ENCODE measurements around the gene WWC1. TPM values are rescaled to one million over a fixed set of nuclear protein-coding genes. Genes with fewer than 3 reads are reported as not detected.
"Not testable (repeated sequence)": the region's sequence is repeated elsewhere in the genome, so short reads cannot be mapped to it uniquely, and the experiment has no call there.

The WWC1 gene
- total RNA-seq, 2 experiments from 2014 or later = 0.04 to 0.60 TPM

GRCh38 chr5:168426007-168426863, 134.8 kb downstream of the WWC1 start:
- Mint-ChIP-seq H3K36me3 (ENCODE audit: low read depth) (no peaks in the 10 kb centered on the region), H3K4me3 (no peak overlapping the region), H3K9me3 (no peaks in the 10 kb centered on the region), H3K27me3 (no peaks in the 10 kb centered on the region), H3K4me1 (no peaks in the 10 kb centered on the region), H3K27ac (no peak overlapping the region)
- ChIA-PET POLR2A (no interaction called here), CTCF (no interaction called here)
- no peak for DNase-seq

- Mint-ChIP-seq H3K4me3 (no peak overlapping the region), H3K27ac (no peak overlapping the region), H3K27me3 (no peaks in the 10 kb centered on the region), H3K9me3 (no peaks in the 10 kb centered on the region), H3K36me3 (ENCODE audit: low read depth) (no peaks in the 10 kb centered on the region), H3K4me1 (no peaks in the 10 kb centered on the region)
- ChIA-PET POLR2A (no interaction called here), CTCF (no interaction called here)
- DNase-seq = no peak
Measured at GRCh38 chr5:168426864-168427172, 135.4 kb downstream of the WWC1 start.

GRCh38 chr5:168427224-168427623, 135.8 kb downstream of the WWC1 start:
- DNase-seq = no peak
- Mint-ChIP-seq H3K27ac (no peak overlapping the region), H3K27me3 (no peaks in the 10 kb centered on the region), H3K9me3 (no peaks in the 10 kb centered on the region), H3K36me3 (ENCODE audit: low read depth) (no peaks in the 10 kb centered on the region), H3K4me3 (no peak overlapping the region), H3K4me1 (no peaks in the 10 kb centered on the region)
- POLR2A ChIA-PET = no interaction called here
- CTCF ChIA-PET = no interaction called here

GRCh38 chr5:168428552-168428951, 137.1 kb downstream of the WWC1 start:
- no peak overlapping the region for H3K4me3 Mint-ChIP-seq
- no peak for DNase-seq

GRCh38 chr5:168430296-168430695, 138.9 kb downstream of the WWC1 start:
- no peaks in the 10 kb centered on the region for H3K4me1 Mint-ChIP-seq
- CTCF ChIA-PET = interaction anchor here (0.5 to 1.8 kb wide), 3 partner anchors 12 to 77 kb away, joined by 3 read pairs; no protein-coding TSS in a partner anchor
- DNase-seq = no peak
- no peaks in the 10 kb centered on the region for H3K27me3 Mint-ChIP-seq
- H3K36me3 Mint-ChIP-seq (ENCODE audit: low read depth) = no peaks in the 10 kb centered on the region
- no peak overlapping the region for H3K4me3 Mint-ChIP-seq
- POLR2A ChIA-PET = interaction anchor here (0.6 kb wide), 1 partner anchor 90 kb away, joined by 12 read pairs; no protein-coding TSS in a partner anchor
- H3K27ac Mint-ChIP-seq = no peak overlapping the region
- H3K9me3 Mint-ChIP-seq = no peaks in the 10 kb centered on the region

More at GRCh38 chr5:168428552-168428951, 137.1 kb downstream of the WWC1 start:
- H3K27ac Mint-ChIP-seq = no peak overlapping the region
- no peaks in the 10 kb centered on the region for H3K27me3 Mint-ChIP-seq
- H3K36me3 Mint-ChIP-seq (ENCODE audit: low read depth) = no peaks in the 10 kb centered on the region
- no peaks in the 10 kb centered on the region for H3K9me3 Mint-ChIP-seq
- ChIA-PET CTCF (interaction anchor here (1.5 to 1.8 kb wide), 2 partner anchors 10 to 20 kb away, joined by 3 read pairs; no protein-coding TSS in a partner anchor), POLR2A (no interaction called here)
- no peaks in the 10 kb centered on the region for H3K4me1 Mint-ChIP-seq

- no peaks in the 10 kb centered on the region for H3K9me3 Mint-ChIP-seq
- CTCF ChIA-PET = no interaction called here
- no peak for DNase-seq
- no peak overlapping the region for H3K4me3 Mint-ChIP-seq
- POLR2A ChIA-PET = no interaction called here
- no peaks in the 10 kb centered on the region for H3K27me3 Mint-ChIP-seq
- H3K27ac Mint-ChIP-seq = no peak overlapping the region
- H3K4me1 Mint-ChIP-seq = no peaks in the 10 kb centered on the region
- H3K36me3 Mint-ChIP-seq (ENCODE audit: low read depth) = no peaks in the 10 kb centered on the region
Measured at GRCh38 chr5:168432903-168433302, 141.5 kb downstream of the WWC1 start.

- H3K9me3 Mint-ChIP-seq = no peaks in the 10 kb centered on the region
- H3K4me1 Mint-ChIP-seq = no peaks in the 10 kb centered on the region
- DNase-seq = no peak
- no peaks in the 10 kb centered on the region for H3K36me3 Mint-ChIP-seq (ENCODE audit: low read depth)
- no peak overlapping the region for H3K27ac Mint-ChIP-seq
- POLR2A ChIA-PET = no interaction called here
- CTCF ChIA-PET = no interaction called here
- no peak overlapping the region for H3K4me3 Mint-ChIP-seq
- no peaks in the 10 kb centered on the region for H3K27me3 Mint-ChIP-seq
Measured at GRCh38 chr5:168434001-168434400, 142.6 kb downstream of the WWC1 start.

- Mint-ChIP-seq H3K27me3 (no peaks in the 10 kb centered on the region), H3K4me3 (no peak overlapping the region), H3K27ac (no peak overlapping the region), H3K36me3 (ENCODE audit: low read depth) (no peaks in the 10 kb centered on the region), H3K9me3 (no peaks in the 10 kb centered on the region), H3K4me1 (no peaks in the 10 kb centered on the region)
- CTCF ChIA-PET = no interaction called here
- no peak for DNase-seq
- POLR2A ChIA-PET = no interaction called here
Measured at GRCh38 chr5:168434746-168435321, 143.4 kb downstream of the WWC1 start.

GRCh38 chr5:168435340-168435739, 143.9 kb downstream of the WWC1 start:
- H3K4me3 Mint-ChIP-seq, CTCF ChIA-PET, DNase-seq: not testable (repeated sequence)

GRCh38 chr5:168438349-168438748, 146.9 kb downstream of the WWC1 start:
- H3K9me3 Mint-ChIP-seq = no peaks in the 10 kb centered on the region
- ChIA-PET POLR2A (no interaction called here), CTCF (no interaction called here)
- H3K4me1 Mint-ChIP-seq = no peaks in the 10 kb centered on the region
- H3K27me3 Mint-ChIP-seq = no peaks in the 10 kb centered on the region
- DNase-seq = no peak
- H3K4me3 Mint-ChIP-seq = no peak overlapping the region
- no peak overlapping the region for H3K27ac Mint-ChIP-seq
- H3K36me3 Mint-ChIP-seq (ENCODE audit: low read depth) = no peaks in the 10 kb centered on the region

More at GRCh38 chr5:168435340-168435739, 143.9 kb downstream of the WWC1 start:
- H3K27me3 Mint-ChIP-seq; H3K36me3 Mint-ChIP-seq (ENCODE audit: low read depth); H3K4me1 Mint-ChIP-seq; H3K27ac Mint-ChIP-seq; H3K9me3 Mint-ChIP-seq; POLR2A ChIA-PET: not testable (repeated sequence)

- no peak for DNase-seq
- Mint-ChIP-seq H3K27me3 (peaks cover 7% of the 10 kb centered on the region), H3K9me3 (no peaks in the 10 kb centered on the region), H3K27ac (no peak overlapping the region), H3K4me1 (no peaks in the 10 kb centered on the region), H3K4me3 (no peak overlapping the region), H3K36me3 (ENCODE audit: low read depth) (no peaks in the 10 kb centered on the region)
- ChIA-PET CTCF (no interaction called here), POLR2A (no interaction called here)
Measured at GRCh38 chr5:168443533-168443932, 152.1 kb downstream of the WWC1 start.

GRCh38 chr5:168443950-168444700, 152.7 kb downstream of the WWC1 start:
- no peaks in the 10 kb centered on the region for H3K36me3 Mint-ChIP-seq (ENCODE audit: low read depth)
- POLR2A ChIA-PET = no interaction called here
- H3K4me1 Mint-ChIP-seq = no peaks in the 10 kb centered on the region
- CTCF ChIA-PET = no interaction called here
- H3K27ac Mint-ChIP-seq = no peak overlapping the region
- no peak for DNase-seq
- H3K27me3 Mint-ChIP-seq = peaks cover 7% of the 10 kb centered on the region
- H3K4me3 Mint-ChIP-seq = no peak overlapping the region
- H3K9me3 Mint-ChIP-seq = no peaks in the 10 kb centered on the region

- CTCF ChIA-PET = no interaction called here
- Mint-ChIP-seq H3K4me1 (no peaks in the 10 kb centered on the region), H3K27ac (no peak overlapping the region), H3K4me3 (no peak overlapping the region), H3K36me3 (ENCODE audit: low read depth) (no peaks in the 10 kb centered on the region), H3K9me3 (no peaks in the 10 kb centered on the region), H3K27me3 (peaks cover 7% of the 10 kb centered on the region)
- POLR2A ChIA-PET = no interaction called here
- DNase-seq = no peak
Measured at GRCh38 chr5:168446983-168447619, 155.7 kb downstream of the WWC1 start.

Data from activated CD4-positive, alpha-beta T cell treated with anti-CD3 and anti-CD28 coated beads, Interleukin-2, amount 10 ng/mL, durations not matched to agents 7 days and 5 days (primary cell).